OCI-LY7 (cell line): ENCODE results near the gene MAS1L.

ENCODE experiments used
- CTCF ChIP-seq: fragments of 200-600 bp; sonication (generic); conservative IDR thresholded peaks from 2 replicates; pipeline ENCODE4 v1.5.1; 2014; ENCODE audit warnings: mild to moderate bottlenecking, antibody characterized with exemption, low read length, moderate library complexity, mixed read lengths
- EZH2phosphoT487 ChIP-seq: fragments of 200-600 bp; sonication (generic); IDR thresholded peaks from 2 replicates; pipeline ENCODE4 v1.6.1; 2018; ENCODE audit warnings: low read depth, borderline replicate concordance, mild to moderate bottlenecking, mixed run types, antibody characterized with exemption, low read length, moderate library complexity, mixed read lengths

GRCh38 chr6:29532320-29532951 is 44.7 kb upstream of the MAS1L start:
- TF ChIP-seq CTCF, result no peak
- no peak for TF ChIP-seq EZH2phosphoT487
